ENCODE measurements around the gene NFATC1.
A peak's percentile ranks its signal among the peaks of the same experiment; 100 is the strongest.

NFATC1 gene

DNA sequence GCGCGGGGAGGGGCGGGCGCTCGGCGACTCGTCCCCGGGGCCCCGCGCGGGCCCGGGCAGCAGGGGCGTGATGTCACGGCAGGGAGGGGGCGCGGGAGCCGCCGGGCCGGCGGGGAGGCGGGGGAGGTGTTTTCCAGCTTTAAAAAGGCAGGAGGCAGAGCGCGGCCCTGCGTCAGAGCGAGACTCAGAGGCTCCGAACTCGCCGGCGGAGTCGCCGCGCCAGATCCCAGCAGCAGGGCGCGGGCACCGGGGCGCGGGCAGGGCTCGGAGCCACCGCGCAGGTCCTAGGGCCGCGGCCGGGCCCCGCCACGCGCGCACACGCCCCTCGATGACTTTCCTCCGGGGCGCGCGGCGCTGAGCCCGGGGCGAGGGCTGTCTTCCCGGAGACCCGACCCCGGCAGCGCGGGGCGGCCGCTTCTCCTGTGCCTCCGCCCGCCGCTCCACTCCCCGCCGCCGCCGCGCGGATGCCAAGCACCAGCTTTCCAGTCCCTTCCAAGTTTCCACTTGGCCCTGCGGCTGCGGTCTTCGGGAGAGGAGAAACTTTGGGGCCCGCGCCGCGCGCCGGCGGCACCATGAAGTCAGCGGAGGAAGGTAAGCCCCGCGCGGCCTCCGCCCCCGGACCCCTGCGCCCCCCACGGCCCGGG is at the start of gene NFATC1:
NFATC1 (plus strand) TSS at position 170 of the 644 bp plus-strand sequence; CDS start at position 465, 295 bp downstream.
- DNase-seq = peak; percentile 58

DNA sequence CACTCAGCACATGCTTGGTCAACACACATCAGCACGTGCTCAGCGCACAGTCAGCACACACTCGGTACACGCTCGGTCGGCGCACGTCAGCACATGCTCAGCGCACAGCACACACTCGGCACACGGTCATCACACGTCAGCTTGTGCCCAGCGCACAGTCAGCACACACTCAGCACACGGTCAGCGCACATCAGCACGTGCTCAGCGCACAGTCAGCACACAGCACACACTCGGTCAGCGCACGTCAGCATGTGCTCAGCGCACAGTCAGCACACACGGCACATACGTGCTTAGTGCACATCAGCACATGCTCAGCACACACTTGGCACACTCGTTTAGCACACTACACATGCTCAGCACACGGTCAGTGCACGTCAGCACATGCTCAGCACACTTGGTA is 49.7 kb upstream of the NFATC1 start:
- no peak for DNase-seq

DNA sequence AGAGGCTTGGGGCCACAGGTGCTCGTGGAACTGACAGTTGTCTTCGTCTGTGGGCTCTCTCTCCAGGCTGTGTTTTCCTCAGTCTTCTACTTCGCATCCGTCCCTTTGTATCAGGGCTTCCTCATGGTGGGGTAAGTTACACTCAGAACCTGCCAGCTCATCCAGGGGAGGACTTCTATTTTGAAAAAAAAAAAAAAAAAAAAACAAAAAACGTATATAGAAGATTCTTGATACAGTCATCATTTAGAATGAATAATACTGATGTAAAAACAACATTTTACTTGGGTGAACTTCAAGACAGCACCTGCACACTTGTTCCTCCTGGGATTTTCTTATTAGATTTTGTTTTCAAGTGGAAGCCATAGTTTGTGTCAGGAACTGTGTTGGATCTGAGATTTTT is 47.7 kb upstream of the NFATC1 start:
- DNase-seq = no peak

DNA sequence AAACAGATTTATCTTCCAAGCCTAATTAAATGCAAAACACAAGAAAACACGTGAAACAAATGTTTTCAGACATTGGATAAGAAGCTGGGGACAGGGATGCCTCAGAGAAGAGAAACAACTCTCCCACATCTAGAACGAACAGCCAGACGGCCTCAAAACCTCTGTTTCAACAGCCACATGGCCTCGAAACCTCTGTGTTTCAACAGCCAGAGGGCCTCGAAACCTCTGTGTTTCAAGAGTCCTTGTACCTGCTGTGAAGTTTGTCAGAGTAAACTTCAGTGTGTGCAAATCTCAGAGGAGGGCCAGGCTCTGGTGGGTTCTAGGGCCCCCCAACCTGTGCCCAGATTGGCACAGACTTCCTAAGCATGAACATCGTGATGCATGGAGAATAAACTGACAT is 43.3 kb upstream of the NFATC1 start:
- DNase-seq = peak; percentile 9

DNA sequence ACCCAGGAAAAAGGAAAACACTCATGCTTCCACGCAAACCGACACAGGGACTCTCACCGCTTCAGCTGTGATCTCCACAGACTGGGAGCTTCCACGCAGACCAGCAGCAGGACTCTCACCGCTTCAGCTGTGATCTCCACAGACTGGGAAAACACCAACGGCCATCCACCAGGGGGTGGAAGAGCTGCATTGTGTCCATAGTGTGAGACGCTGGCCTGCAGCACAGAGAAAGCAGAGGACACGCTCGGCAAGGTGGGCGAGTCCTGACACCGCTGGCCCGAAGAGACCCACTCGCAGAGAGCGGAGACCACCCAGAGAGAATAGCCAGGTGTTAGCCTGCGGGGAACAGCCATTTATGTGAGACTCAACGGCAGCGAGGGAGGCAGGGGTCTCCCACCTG is 42.5 kb upstream of the NFATC1 start:
- no peak for DNase-seq

DNA sequence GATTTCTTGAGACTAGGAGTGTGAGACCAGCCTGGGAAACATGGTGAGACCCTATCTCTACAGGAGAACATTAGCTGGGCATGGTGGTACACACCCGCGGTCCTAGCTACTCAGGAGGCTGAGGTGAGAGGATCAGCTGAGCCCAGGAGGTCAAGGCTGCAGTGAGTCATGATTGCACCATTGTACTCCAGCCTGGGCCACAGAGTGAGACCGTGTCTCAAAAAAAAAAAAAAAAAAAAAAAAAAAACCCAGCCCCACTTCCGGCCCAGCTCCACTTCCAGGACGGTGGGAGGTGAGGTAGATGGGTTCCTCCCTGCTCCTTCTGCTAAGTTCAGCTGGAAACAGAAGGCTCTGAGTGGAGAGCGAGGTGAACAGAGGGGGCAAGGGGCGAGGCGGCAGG is 41.4 kb upstream of the NFATC1 start:
- no peak for DNase-seq

DNA sequence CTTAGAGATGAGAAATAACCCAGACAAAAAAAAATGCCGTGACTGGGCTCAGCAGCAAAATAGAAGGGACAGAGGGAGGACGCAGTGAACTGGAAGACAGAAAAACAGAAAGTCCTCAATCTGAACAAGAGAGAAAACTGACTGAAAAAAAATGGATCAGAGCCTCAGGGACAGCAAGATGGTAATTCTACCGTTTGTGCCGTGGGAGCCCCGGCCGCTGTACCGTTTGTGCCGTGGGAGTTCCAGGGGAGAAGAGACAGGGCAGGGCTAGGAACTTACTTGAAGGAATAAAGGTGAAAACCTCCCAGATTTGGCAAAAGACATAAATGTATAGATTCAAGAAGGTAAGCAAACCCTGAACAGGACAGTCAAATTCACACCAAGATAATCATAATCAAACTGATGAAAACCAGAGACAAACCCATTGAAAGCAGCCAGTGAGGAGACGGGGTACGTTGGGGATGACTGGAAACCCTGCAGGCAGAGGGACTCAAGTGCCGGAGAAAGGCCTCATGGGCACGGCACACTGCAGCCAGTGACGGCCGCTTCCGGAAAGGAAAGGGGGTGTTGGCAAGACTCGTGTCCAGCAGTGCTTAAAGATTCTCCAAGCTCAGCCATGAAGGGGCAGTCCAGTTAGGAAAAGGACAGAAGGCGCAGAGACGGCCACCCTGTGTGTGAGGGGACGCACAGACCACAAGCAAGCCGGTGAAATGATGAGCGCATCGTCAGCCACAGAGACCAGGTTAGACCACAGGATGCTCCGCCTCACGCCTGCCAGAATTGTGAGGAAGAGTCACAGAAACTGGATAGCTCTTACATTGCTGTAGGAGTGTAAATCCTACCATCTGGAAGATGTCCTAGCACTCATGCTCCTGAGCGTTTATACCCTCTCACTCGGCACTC is 40.0 kb upstream of the NFATC1 start:
- no peak for DNase-seq

DNA sequence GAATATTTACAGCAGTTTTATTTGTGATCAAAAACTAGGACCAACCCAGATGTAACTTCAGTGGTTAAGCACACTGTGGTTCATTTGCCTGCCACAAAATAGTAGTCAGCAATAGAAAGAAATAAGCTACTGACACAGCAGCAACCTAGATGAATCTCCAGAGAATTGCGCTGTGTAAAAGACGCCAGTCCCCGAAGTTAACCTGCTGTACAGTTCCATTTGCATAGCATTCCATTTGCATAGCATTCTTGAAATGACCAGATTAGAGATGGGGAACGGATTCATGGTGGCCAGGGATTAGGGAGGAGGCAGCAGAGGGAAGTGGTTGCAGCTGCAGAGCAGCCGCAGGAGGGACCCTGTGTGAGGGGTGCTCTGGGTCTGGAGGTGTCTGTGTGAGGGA is 39.3 kb upstream of the NFATC1 start:
- DNase-seq = no peak

DNA sequence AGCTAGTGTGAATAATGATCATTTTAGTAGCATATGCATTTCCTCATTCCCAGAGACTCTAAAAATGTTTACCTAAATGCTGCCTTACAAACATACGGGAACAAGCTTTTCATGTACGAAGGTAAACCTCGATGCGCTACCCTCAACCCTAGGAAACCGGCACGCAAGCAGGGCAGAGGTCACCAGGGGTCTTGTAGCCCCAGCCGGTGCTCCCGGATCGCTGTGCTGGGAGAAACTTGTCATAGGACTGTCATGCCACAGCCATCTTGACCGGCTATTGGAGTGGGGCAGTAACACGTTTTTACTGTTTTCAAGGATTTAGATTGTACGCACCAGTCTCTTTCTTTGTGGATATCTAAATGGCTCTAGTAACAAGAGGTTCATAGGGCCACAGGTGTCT is 34.8 kb upstream of the NFATC1 start:
- no peak for DNase-seq

DNA sequence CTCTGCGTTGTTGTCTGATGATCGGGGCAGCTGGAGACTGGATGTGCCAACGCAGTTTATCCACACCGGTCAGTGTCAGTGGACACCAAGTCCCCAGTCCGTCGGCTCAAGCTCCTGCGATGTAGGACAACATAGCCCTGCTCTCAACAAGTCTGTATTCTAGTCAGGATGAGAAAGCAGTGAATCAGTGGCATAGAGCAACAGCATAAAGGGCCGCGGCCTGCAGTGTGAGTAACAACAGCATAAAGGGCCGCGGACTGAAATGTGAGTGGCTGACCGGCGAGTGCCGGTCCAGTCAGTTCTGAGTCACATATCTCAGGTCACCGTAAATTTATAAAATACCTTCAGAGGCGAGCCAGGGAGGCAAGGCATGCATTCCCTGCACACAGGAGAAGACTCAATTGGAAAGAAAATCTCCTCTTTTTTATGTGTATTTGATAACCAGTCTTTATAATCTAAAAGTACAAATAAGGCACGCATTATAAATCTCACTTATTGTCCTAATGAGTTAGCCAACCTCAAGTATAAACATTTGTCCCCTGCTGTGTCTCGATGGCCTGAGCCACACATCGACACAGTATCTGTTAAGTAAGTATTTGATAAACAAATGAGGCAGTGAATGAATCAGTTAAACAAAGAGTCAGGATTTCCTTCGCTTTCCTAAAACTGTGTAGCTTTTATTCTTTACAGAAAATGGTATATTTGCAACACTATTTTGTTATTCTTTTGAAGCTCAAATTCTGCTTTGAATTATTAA is 33.8 kb upstream of the NFATC1 start:
- no peak for DNase-seq

DNA sequence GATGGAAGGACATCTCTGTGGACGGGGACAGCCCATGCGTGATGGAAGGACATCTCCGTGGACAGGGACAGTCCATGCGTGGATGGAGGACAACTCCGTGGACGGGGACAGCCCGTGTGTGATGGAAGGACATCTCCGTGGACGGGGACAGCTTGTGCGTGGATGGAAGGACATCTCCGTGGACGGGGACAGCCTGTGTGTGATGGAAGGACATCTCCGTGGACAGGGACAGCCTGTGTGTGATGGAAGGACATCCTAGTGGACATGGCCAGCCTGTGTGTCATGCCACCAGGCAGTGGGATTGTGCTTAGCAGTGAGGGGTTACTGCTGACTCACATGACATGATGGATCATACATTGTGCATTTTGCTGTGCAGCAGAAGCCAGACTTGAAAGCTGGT is 30.0 kb upstream of the NFATC1 start:
- no peak for DNase-seq

DNA sequence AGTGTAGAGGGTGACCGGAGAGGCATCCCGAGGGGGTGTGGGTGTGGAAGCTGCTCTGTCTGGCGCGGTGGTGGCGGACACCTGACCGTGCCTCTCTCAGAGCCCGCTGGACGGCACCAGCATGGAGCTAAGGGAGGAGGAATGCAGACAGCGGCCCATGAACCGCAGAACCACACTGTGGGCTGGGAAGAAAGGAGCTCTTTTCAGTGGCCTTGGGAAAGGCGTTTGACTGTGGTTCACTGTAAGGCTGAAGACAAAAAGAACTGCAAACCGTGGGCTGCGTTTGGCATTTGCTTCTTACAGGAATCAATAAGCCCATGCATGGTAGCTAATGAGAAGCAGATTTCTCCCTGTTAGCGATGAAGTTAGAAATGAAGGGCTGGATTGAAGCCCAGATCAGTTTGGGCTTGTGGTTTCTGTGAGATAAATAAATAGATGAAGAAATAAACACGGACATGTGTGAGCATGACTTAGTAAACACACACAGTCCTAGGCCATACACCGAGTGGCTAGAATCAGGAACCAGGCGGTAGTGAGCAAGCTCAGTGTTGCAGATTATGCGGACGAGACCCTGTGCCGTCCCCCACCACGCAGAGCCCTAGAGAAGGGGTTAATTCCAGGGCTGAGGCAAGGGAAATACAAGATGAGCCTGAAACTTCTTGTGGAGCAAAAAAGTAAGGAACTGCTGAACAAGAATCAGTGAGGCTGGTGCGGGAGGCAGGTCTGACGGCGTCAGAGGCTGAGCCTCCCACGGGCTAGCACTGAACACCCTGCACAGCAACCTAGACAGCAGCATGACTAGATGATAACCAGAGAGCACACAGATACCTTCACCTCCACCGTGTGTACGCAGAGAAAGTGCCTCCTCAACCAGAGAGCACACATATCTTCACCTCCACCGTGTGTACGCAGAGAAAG is 29.3 kb upstream of the NFATC1 start:
- DNase-seq = peak; percentile 37

DNA sequence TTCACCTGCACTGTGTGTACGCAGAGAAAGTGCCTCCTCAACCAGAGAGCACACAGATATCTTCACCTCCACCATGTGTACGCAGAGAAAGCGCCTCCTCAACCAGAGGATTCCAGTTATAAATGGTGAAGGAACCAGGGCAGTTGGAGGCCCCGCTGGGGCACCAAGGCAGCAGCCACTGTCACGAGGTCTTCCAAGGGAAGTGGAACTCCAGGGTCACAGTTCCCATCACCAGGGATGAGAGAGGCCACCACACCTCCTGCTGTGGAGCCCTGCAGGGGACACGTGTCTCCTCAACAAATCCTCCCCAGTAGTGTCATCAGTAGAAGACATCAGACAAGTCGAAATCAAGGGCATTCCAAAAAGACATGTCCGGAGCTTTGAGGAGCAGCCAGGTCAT is 28.2 kb upstream of the NFATC1 start:
- no peak for DNase-seq

DNA sequence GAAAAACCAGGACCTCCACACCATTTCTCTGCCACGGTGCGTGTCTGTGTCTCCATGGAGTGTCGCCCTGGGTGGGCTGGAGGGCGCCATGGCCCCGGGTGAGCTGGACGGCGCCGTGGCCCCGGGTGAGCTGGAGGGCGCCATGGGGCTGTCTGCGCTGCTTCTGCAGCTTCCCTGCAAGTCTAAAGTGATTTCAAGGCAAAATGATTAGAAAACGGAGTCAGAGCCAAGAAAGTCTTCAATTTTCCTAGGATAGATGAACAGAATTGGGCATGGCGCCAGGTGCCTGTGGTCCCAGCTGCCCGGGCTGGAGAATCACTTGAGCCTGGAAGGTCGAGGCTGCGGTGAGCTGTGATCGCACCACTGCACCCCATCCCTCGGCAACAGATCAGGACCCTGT is 27.7 kb upstream of the NFATC1 start:
- peak; percentile 37 for DNase-seq

DNA sequence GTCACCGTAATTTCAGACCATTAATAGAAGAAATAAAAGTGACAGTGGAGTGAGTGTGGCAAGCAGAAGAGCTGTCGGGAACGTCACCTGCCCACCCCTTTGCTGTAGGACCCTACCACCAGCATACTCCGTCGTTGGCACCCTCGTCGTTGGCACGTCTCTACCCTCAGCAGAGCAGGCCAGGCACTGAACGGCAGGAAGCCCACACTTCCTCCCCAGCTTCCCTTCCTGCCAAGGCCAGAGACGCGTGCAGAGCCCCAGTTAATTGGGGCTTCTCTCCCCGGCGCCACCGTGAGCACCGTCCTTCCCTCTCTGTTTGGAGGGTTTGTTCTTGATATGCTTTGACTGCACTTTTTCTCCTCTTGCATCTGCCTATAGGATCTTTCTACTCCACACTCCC is 27.0 kb upstream of the NFATC1 start:
- no peak for DNase-seq

DNA sequence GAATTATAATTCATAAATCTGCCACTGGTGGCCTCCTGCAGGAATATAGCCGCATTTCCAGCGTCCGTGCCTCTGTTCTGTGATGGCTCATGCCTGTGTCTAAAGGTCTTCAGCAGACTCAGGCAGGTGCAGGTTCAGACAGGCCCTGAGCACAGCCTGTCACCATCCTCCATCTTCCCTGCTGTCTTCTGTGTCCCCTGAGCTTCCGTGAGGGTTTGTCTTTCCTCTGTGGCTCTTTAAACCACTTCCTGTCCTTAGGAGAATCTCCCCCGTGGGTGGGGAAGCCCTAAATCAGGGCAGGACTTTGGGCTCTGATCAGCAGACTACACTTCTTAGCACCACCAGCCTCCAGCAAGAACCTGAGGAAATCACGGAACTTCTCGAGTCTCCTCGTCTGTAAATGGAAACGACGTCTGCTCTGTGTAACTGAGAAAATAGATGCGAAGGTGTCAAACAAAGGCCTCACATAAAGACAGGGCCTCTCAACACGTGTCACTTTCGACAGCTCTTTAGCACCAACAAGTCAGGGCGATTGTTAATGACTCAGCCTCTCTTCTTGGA is 24.1 kb upstream of the NFATC1 start:
- DNase-seq = no peak

DNA sequence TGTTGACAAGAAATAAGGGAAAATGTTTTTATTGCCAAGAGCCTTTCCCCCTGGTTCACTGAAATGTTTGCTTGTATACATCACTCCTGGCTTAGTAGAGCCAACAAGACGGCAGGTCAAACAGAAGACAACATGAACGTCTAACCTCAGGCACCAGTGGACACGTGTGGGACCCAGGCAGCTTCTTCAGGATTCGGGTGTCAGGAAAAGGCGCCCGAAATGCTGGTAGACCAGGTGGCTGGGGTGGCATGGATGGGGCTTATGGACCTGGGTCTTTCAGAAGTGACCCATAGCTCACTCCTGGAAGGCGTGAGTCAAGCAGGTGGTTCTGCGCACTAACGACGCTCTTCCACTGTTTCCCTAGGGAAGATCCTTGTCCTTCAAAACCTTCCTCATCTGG is 23.3 kb upstream of the NFATC1 start:
- DNase-seq = no peak

DNA sequence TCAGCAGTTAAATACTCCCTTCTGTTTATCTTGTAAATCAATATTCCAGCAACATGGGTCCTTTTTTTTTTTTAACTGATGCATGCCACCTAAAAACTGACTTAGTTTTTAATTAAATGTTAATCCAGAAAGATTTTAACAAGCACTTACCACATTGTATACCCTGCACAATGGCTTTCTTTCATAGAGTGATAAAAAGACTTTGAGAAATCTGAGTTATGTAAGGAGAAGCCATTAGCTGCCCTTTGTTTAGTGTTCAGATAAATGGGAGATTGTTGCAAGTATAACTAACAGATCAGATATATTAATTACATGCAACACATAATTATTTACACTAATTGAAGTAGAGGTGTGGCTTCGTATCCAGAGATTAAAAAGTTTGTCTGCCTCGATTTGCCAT is 22.7 kb upstream of the NFATC1 start:
- no peak for DNase-seq

DNA sequence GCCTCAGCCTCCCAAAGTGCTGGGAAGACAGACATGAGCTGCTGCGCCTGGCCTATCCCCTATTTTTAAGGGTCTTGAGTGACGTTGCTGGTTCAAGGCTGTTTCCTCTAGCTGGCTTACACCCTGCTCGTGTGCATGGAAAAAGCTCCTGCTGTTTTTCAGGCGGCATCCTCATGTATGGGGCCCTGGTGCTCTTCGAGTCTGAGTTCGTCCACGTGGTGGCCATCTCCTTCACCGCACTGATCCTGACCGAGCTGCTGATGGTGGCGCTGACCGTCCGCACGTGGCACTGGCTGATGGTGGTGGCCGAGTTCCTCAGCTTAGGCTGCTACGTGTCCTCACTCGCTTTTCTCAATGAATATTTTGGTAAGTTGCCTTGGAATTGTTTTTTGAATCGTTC is 22.0 kb upstream of the NFATC1 start:
- no peak for DNase-seq

DNA sequence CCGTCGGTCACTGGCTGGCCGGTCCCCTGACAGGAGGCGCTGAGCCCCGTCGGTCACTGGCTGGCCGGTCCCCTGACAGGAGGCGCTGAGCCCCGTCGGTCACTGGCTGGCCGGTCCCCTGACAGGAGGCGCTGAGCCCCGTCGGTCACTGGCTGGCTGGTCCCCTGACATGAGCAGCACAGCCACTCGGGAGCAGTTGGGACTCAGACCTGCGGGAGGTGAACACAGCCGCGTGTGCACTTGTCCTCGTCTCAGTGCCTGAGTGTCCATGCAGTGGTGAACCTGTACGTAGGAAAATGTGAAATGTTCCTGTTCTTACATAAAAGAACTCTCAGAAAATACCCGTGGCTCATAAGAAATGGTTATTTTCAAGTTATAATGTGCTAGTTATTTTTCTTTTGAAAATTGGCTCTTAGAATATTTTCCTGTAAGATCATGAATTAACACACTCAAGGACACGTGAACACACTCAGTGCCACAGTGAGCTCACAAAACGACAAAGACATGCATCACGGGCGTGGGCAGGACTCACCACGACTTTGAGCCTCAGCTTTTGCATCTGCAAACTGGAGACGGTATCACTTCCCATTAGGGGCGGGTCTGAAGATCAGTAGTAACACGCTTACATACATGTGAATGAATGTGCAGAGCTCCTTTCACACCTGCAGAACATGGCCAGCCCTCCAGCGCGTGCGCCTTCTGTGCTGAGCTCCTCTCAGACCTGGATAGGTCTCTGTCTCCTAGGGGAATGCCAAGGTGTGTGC is 21.1 kb upstream of the NFATC1 start:
- no peak for DNase-seq

DNA sequence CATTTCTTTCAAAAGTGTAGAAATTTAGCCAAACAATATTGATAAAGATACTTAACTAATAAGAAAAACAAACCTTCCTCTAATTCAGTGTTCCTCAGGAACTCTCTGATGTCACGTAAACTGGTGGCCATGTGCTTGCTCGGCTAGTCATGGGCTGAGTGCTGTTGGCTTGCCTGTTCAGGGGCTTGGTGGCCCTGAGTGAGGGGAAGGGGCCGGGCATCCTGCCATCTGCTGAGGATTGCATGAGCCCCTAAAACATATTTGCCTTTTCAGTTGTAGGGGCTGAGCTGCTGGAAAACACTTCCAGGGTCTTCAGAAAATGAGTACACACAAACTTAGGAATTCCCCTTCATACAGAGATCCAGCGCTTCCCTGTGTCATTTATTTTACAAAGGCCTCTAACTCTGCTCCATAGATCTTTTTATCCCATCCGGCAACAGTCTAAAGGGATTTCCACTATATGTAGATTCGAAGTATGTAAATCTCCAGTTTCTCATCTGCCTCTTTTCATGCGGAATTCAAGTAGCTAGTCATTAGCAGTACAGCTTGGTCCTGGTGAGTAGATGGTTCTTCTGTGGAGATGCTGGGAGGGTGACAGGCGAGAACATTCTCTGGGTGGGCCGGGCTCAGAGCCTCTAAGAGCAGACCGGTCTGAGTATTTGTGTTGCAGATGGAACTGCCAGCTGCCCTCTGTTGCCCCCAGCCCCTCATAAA is 20.1 kb upstream of the NFATC1 start:
- DNase-seq = no peak
